Measurements from ENCODE around the gene BZW1.

DNA sequence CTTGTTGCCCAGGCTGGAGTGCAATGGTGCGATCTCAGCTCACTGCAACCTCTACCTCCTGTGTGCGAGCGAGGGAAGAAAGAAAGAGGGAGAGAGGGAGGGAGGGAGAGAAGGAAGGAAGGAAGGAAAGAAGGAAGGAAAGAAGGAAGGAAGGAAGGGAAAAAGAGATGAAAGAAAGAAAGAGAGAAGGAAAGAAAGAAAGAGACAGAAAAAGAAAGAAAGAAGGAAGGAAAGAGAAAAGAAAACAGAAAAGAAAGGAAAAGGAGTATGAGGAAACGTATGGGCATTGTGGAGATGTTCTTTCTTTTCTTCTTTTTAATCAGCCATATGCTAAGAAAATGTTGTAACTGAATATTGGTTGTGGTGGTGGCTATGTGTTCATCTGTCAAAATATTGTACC is 36.2 kb downstream of the BZW1 start:
- TF ChIP-seq NFIC (IDR thresholded peaks at IDR 0.05) (no peak), CREB1 (IDR thresholded peaks at IDR 0.05; ENCODE audit: low read depth) (no peak), EP300 (IDR thresholded peaks at IDR 0.05; ENCODE audit: borderline replicate concordance) (no peak), TCF12 (IDR thresholded peaks at IDR 0.05; ENCODE audit: low read depth) (no peak), FOXM1 (IDR thresholded peaks at IDR 0.05; ENCODE audit: borderline replicate concordance, low read depth) (no peak), ZBTB7A (IDR thresholded peaks at IDR 0.05; ENCODE audit: low read depth) (no peak)

Measured in Ishikawa (cell line).